PC-9 (cell line): Measurements from ENCODE around the gene TBPL1. TPM values are rescaled to one million over a fixed set of nuclear protein-coding genes. Genes with fewer than 3 reads are reported as not detected.

Experiments used
- BruUV-seq: library from RNA; stranded (reverse); fragments of 400-500 nt; replicated peaks from 2 replicates; lab custom pipeline; 2021; lab: Mats Ljungman, UMichigan
- CTCF ChIA-PET: fragments of 300-600 bp; sonication (Branson Sonifier 250); formaldehyde crosslinking; loops from one replicate; lab custom pipeline; 2022; ENCODE audit warnings: antibody characterized with exemption; lab: Charles Lee
- POLR2A ChIA-PET: fragments of 300-600 bp; sonication (Branson Sonifier 250); formaldehyde crosslinking; loops from one replicate; lab custom pipeline; 2022; ENCODE audit warnings: antibody characterized with exemption; ENCODE audit not compliant: unreplicated experiment; lab: Charles Lee
- DNase-seq, 2 experiments: peaks; one replicate each; pipeline versions ENCODE4 v3.0.0 to v3.0.0-alpha.2; 2015 to 2022; ENCODE audit warnings: mixed read lengths in 1 of 2
- H2AFZ ChIP-seq: fragments of 200-600 bp; sonication (generic); 2 replicates; pipeline ENCODE4 v1.8.1; 2017; ENCODE audit warnings: antibody characterized with exemption
- H3F3A ChIP-seq: fragments of 200-600 bp; sonication (generic); 2 replicates; pipeline ENCODE4 v1.8.1; 2017; ENCODE audit warnings: antibody characterized with exemption, mild to moderate bottlenecking, low read depth; ENCODE audit not compliant: insufficient read depth
- H3K27ac ChIP-seq: fragments of 200-600 bp; sonication (generic); 2 replicates; pipeline ENCODE4 v1.6.1; 2016; ENCODE audit warnings: mixed run types
- H3K27me3 ChIP-seq: fragments of 200-600 bp; sonication (generic); 2 replicates; pipeline ENCODE4 v1.6.1; 2016; ENCODE audit warnings: low read depth, mixed run types; ENCODE audit not compliant: insufficient read depth
- H3K36me3 ChIP-seq: fragments of 200-600 bp; sonication (generic); 2 replicates; pipeline ENCODE4 v1.6.1; 2016; ENCODE audit warnings: low read depth, mixed run types
- H3K4me1 ChIP-seq: fragments of 200-600 bp; sonication (generic); replicated peaks from 2 replicates; pipeline ENCODE4 v1.6.1; 2016; ENCODE audit warnings: mixed run types; ENCODE audit not compliant: insufficient read depth
- H3K4me2 ChIP-seq: fragments of 200-600 bp; sonication (generic); 2 replicates; pipeline ENCODE4 v1.6.1; 2017; ENCODE audit warnings: mixed run types
- H3K4me3 ChIP-seq: fragments of 200-600 bp; sonication (generic); 2 replicates; pipeline ENCODE4 v1.6.1; 2016; ENCODE audit warnings: mixed run types
- H3K79me2 ChIP-seq: fragments of 200-600 bp; sonication (generic); 2 replicates; pipeline ENCODE4 v1.6.1; 2017; ENCODE audit warnings: low read depth, mixed run types
- H3K9me2 ChIP-seq: fragments of 200-600 bp; sonication (generic); 2 replicates; pipeline ENCODE4 v1.8.1; 2017; ENCODE audit warnings: mild to moderate bottlenecking; ENCODE audit not compliant: insufficient read depth
- H3K9me3 ChIP-seq: fragments of 200-600 bp; sonication (generic); 2 replicates; pipeline ENCODE4 v1.8.1; 2016; ENCODE audit warnings: low read depth; ENCODE audit not compliant: insufficient read depth
- H4K20me1 ChIP-seq: fragments of 200-600 bp; sonication (generic); 2 replicates; pipeline ENCODE4 v1.8.1; 2017; ENCODE audit not compliant: insufficient read depth
- CTCF ChIP-seq: fragments of 200-600 bp; sonication (generic); conservative IDR thresholded peaks from 2 replicates; pipeline ENCODE4 v1.6.1; 2017; ENCODE audit warnings: mixed run types, antibody characterized with exemption, mild to moderate bottlenecking, moderate library complexity
- EZH2 ChIP-seq: fragments of 200-600 bp; sonication (generic); IDR thresholded peaks from 2 replicates; pipeline ENCODE4 v1.8.0; 2017; ENCODE audit warnings: antibody characterized with exemption, low read depth
- intact Hi-C: fragments of 100-400 bp; cut with micrococcal nuclease; formaldehyde crosslinking; loops from one replicate; pipeline ENCODE4 v1.10.0; 2022; ENCODE audit not compliant: unreplicated experiment
- total RNA-seq: library from RNA; stranded (reverse); gene quantifications from 2 replicates; pipeline ENCODE4 v1.2.3, GENCODE V29; 2021

Gene TBPL1
- total RNA-seq, 1 experiment from 2014 or later = 21.7 TPM

- Histone ChIP-seq H3K4me1 (peaks cover 32% of the 10 kb centered on the region), H4K20me1 (no peaks in the 10 kb centered on the region; the same call in 1 of the 2 replicates), H3K9me2 (no peaks in the 10 kb centered on the region), H3K36me3 (no peaks in the 10 kb centered on the region), H2AFZ (peak overlapping the region; percentile 93), H3K27ac (no peak overlapping the region), H3K79me2 (peaks cover 30% of the 10 kb centered on the region), H3F3A (peaks cover 6% of the 10 kb centered on the region; the same call in 1 of the 2 replicates), H3K4me2 (peak overlapping the region; percentile 88), H3K9me3 (no peaks in the 10 kb centered on the region), H3K27me3 (no peaks in the 10 kb centered on the region), H3K4me3 (peak overlapping the region; percentile 75)
- BruUV-seq = no TSS peak
- intact Hi-C loops = no loop called here
- no peak for TF ChIP-seq EZH2
- ChIA-PET CTCF (no interaction called here), POLR2A (no interaction called here)
- no peak for DNase-seq
Measured at GRCh38 chr6:133951227-133951626, 1.8 kb upstream of the TBPL1 start.

GRCh38 chr6:133951881-133952814 is 876 bp upstream of the TBPL1 start:
- peak; percentile 35 to 71 for DNase-seq
- Histone ChIP-seq H4K20me1 (no peaks in the 10 kb centered on the region; the same call in 1 of the 2 replicates), H3K9me2 (no peaks in the 10 kb centered on the region), H3K36me3 (no peaks in the 10 kb centered on the region), H3K79me2 (peaks cover 40% of the 10 kb centered on the region), H2AFZ (peak overlapping the region; percentile 93), H3K9me3 (no peaks in the 10 kb centered on the region), H3K27ac (peak overlapping the region; percentile 59), H3K27me3 (no peaks in the 10 kb centered on the region), H3F3A (peaks cover 6% of the 10 kb centered on the region; the same call in 1 of the 2 replicates), H3K4me2 (peak overlapping the region; percentile 88), H3K4me1 (peaks cover 32% of the 10 kb centered on the region), H3K4me3 (peak overlapping the region; percentile 75)
- ChIA-PET POLR2A (interaction anchor here (0.7 kb wide), 1 partner anchor 100 kb away, joined by 3 read pairs; the partner anchor contains the start of gene SLC2A12), CTCF (no interaction called here)
- TSS peak; percentile 36 for BruUV-seq
- TF ChIP-seq CTCF = peak; percentile 65; the same call in 1 of the 2 replicates
- TF ChIP-seq EZH2 = no peak
- intact Hi-C loops = loop anchor here (2.0 kb wide), 1 partner anchor 15 kb away; no protein-coding TSS in a partner anchor

- H3K27ac ChIP-seq = no peak overlapping the region
- peak overlapping the region; percentile 93 for H2AFZ ChIP-seq
- POLR2A ChIA-PET = interaction anchor here (0.7 kb wide), 1 partner anchor 83 kb away, joined by 21 read pairs; no protein-coding TSS in a partner anchor
- intact Hi-C loops = loop anchor here (2.0 kb wide), 1 partner anchor 13 kb away; no protein-coding TSS in a partner anchor
- no peaks in the 10 kb centered on the region for H3K36me3 ChIP-seq
- peaks cover 32% of the 10 kb centered on the region for H3K4me1 ChIP-seq
- H3K79me2 ChIP-seq = peaks cover 55% of the 10 kb centered on the region
- TF ChIP-seq CTCF (no peak), EZH2 (no peak)
- CTCF ChIA-PET = interaction anchor here (0.5 kb wide), 1 partner anchor 30 kb away, joined by 5 read pairs; no protein-coding TSS in a partner anchor
- H3K4me3 ChIP-seq = peak overlapping the region; percentile 75
- BruUV-seq = TSS peak; percentile 28
- no peaks in the 10 kb centered on the region for H3K9me3 ChIP-seq
- DNase-seq = no peak
- no peaks in the 10 kb centered on the region for H3K9me2 ChIP-seq
- no peaks in the 10 kb centered on the region; the same call in 1 of the 2 replicates for H4K20me1 ChIP-seq
- no peaks in the 10 kb centered on the region for H3K27me3 ChIP-seq
- H3F3A ChIP-seq = peaks cover 6% of the 10 kb centered on the region; the same call in 1 of the 2 replicates
- H3K4me2 ChIP-seq = peak overlapping the region; percentile 88
Measured at GRCh38 chr6:133953634-133954415, 801 bp downstream of the TBPL1 start.
